ENCODE data around the gene PLEKHA7.

DNA sequence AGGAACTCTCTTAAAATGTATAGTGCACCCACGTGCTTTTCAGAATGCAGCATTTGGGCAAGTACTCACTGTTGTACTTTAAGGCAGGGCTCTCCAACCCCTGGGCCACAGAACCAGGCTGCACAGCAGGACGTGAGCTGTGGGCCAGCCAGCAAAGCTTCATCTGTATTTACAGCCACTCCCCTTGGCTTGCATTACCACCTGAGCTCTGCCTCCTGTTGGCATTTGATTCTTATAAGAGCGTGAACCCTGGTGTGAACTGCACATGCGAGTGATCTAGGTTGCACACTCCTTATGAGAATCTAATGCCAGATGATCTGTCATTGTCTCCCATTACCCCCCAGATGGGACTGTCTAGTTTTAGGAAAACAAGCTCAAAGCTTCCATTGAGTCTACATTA lies 272.7 kb downstream of the PLEKHA7 start:
- TF ChIP-seq, protein P1, sequence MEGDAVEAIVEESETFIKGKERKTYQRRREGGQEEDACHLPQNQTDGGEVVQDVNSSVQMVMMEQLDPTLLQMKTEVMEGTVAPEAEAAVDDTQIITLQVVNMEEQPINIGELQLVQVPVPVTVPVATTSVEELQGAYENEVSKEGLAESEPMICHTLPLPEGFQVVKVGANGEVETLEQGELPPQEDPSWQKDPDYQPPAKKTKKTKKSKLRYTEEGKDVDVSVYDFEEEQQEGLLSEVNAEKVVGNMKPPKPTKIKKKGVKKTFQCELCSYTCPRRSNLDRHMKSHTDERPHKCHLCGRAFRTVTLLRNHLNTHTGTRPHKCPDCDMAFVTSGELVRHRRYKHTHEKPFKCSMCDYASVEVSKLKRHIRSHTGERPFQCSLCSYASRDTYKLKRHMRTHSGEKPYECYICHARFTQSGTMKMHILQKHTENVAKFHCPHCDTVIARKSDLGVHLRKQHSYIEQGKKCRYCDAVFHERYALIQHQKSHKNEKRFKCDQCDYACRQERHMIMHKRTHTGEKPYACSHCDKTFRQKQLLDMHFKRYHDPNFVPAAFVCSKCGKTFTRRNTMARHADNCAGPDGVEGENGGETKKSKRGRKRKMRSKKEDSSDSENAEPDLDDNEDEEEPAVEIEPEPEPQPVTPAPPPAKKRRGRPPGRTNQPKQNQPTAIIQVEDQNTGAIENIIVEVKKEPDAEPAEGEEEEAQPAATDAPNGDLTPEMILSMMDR (IDR thresholded peaks at IDR 0.05 in 2 of 3, conservative IDR thresholded peaks at IDR 0.05 in 1 of 3; ENCODE audit: borderline replicate concordance in 1 of 3, insufficient read depth in 1 of 3, low read depth in 2 of 3, low read length in 2 of 3) = no peak
- no peak for TF ChIP-seq RAD21 (IDR thresholded peaks at IDR 0.05; ENCODE audit: low read depth)
- TF ChIP-seq JUND (IDR thresholded peaks at IDR 0.05) = no peak
- TF ChIP-seq SRF (IDR thresholded peaks at IDR 0.05; ENCODE audit: low read depth) = no peak
